HL-60 (cell line): Measurements from ENCODE around the gene NPVF.

Experiments
- CTCF ChIP-seq: IDR thresholded peaks from one replicate; pipeline ENCODE4 v1.5.1; 2011; ENCODE audit warnings: low read length, control low read depth, inconsistent platforms; ENCODE audit not compliant: insufficient read depth
- GABPA ChIP-seq: IDR thresholded peaks from 2 replicates; pipeline ENCODE4 v1.6.1; 2012; ENCODE audit warnings: low read depth
- POLR2AphosphoS5 ChIP-seq: IDR thresholded peaks from 2 replicates; pipeline ENCODE4 v1.6.1; 2012; ENCODE audit warnings: low read depth
- REST ChIP-seq: IDR thresholded peaks from 2 replicates; pipeline ENCODE4 v1.6.1; 2012; ENCODE audit warnings: low read depth; ENCODE audit not compliant: insufficient replicate concordance

GRCh38 chr7:25196132-25196896 lies 32.0 kb downstream of the NPVF start:
- TF ChIP-seq CTCF (no peak), GABPA (no peak), POLR2AphosphoS5 (no peak), REST (no peak)
